B cell (primary cell): Measurements from ENCODE around the gene UBR4. TPM values are rescaled to one million over a fixed set of nuclear protein-coding genes. Genes with fewer than 3 reads are reported as not detected.

Experiments used
- ATAC-seq: fragments of 200-7000 bp; cut with Tn5 transposase; one replicate; pipeline ENCODE4 v1.10.0; 2021; ENCODE audit warnings: low read depth, mild to moderate bottlenecking, moderate number of reproducible peaks, moderate library complexity
- CTCF ChIA-PET: fragments of 350-600 bp; sonication (Branson Sonifier 250); formaldehyde crosslinking; loops from one replicate; lab custom pipeline; 2021; ENCODE audit warnings: antibody characterized with exemption, inconsistent platforms; lab: Charles Lee
- POLR2A ChIA-PET: fragments of 350-600 bp; sonication (Branson Sonifier 250); formaldehyde crosslinking; loops from one replicate; lab custom pipeline; 2021; ENCODE audit warnings: antibody characterized with exemption; lab: Charles Lee
- DNase-seq: peaks from one replicate; pipeline ENCODE4 v3.0.0; 2013
- H2AFZ ChIP-seq: 2 replicates; pipeline ENCODE4 v1.6.1; 2012; ENCODE audit warnings: mild to moderate bottlenecking, low read depth, low read length; ENCODE audit not compliant: insufficient read depth, poor library complexity, severe bottlenecking
- H3K27ac ChIP-seq, 2 donors: 1 replicate in 1 of 2; 2 replicates in 1 of 2; pipeline ENCODE4 v1.5.1; 2012 to 2013; ENCODE audit warnings: low read length in 2 of 2, mild to moderate bottlenecking in 2 of 2, moderate library complexity in 1 of 2
- H3K27me3 ChIP-seq, 4 experiments: fragments of 200-600 bp in 1 of 4; sonication (generic) in 1 of 4; replicated peaks in 1 of 4; 1 replicate in 2 of 4; 2 replicates in 2 of 4; pipeline versions ENCODE4 v1.6.1 to v1.7.0; 2013 to 2016; ENCODE audit warnings: low read length in 3 of 4, mild to moderate bottlenecking in 2 of 4, mixed read lengths in 1 of 4, moderate library complexity in 1 of 4; ENCODE audit not compliant: insufficient read depth in 4 of 4, control insufficient read depth in 3 of 4; ENCODE audit errors: control extremely low read depth in 1 of 4
- H3K36me3 ChIP-seq, 2 experiments: replicated peaks in 1 of 2; 1 replicate in 1 of 2; 2 replicates in 1 of 2; pipeline versions ENCODE4 v1.6.1 to v1.7.1; 2013; ENCODE audit warnings: low read length in 1 of 2; ENCODE audit not compliant: insufficient read depth in 2 of 2, control insufficient read depth in 1 of 2; ENCODE audit errors: control extremely low read depth in 1 of 2, extremely low read depth in 1 of 2
- H3K4me1 ChIP-seq, 2 donors: fragments of 200-600 bp in 1 of 2; sonication (generic) in 1 of 2; 1 replicate in 1 of 2; 2 replicates in 1 of 2; pipeline versions ENCODE4 v1.5.1 to v1.6.1; 2013 to 2017; ENCODE audit warnings: low read length in 2 of 2; ENCODE audit not compliant: control insufficient read depth in 2 of 2, insufficient read depth in 2 of 2
- H3K4me2 ChIP-seq: replicated peaks from 2 replicates; pipeline ENCODE3; 2012; ENCODE audit warnings: mild to moderate bottlenecking, low read depth, low read length; ENCODE audit not compliant: poor library complexity, severe bottlenecking
- H3K4me3 ChIP-seq, 5 experiments: fragments of 200-600 bp in 1 of 5; sonication (generic) in 1 of 5; 1 replicate in 3 of 5; 2 replicates in 2 of 5; pipeline versions ENCODE4 v1.5.1 to v1.7.0; 2011 to 2016; ENCODE audit warnings: low read length in 4 of 5, mild to moderate bottlenecking in 4 of 5, low read depth in 2 of 5, control low read depth in 1 of 5, moderate library complexity in 1 of 5; ENCODE audit not compliant: insufficient read depth in 1 of 5; ENCODE audit errors: control extremely low read depth in 1 of 5, extremely low read depth in 1 of 5
- H3K79me2 ChIP-seq: fragments of 200-600 bp; sonication (generic); one replicate; pipeline ENCODE4 v1.6.0; 2016; ENCODE audit warnings: low read length; ENCODE audit not compliant: control insufficient read depth, insufficient read depth
- H3K9ac ChIP-seq: fragments of 200-600 bp; sonication (generic); 2 replicates; pipeline ENCODE4 v1.6.1; 2017; ENCODE audit warnings: mild to moderate bottlenecking, low read length, moderate library complexity
- H3K9me3 ChIP-seq, 3 donors: one replicate each; pipeline versions ENCODE4 v1.6.1 to v1.7.1; 2013; ENCODE audit warnings: low read length in 2 of 3; ENCODE audit not compliant: control insufficient read depth in 2 of 3, insufficient read depth in 1 of 3; ENCODE audit errors: control extremely low read depth in 1 of 3
- H4K20me1 ChIP-seq: 2 replicates; pipeline ENCODE4 v1.6.0; 2012; ENCODE audit warnings: mild to moderate bottlenecking, low read length; ENCODE audit not compliant: insufficient read depth, control insufficient read depth, poor library complexity, severe bottlenecking
- H3K27ac Mint-ChIP-seq: one replicate; pipeline ENCODE4 v1.8.0; 2021; ENCODE audit warnings: mixed read lengths
- H3K27me3 Mint-ChIP-seq: one replicate; pipeline ENCODE4 v1.8.0; 2021; ENCODE audit warnings: mixed read lengths
- H3K4me1 Mint-ChIP-seq: one replicate; pipeline ENCODE4 v1.8.0; 2021; ENCODE audit warnings: mixed read lengths
- H3K4me3 Mint-ChIP-seq: one replicate; pipeline ENCODE4 v1.8.0; 2021; ENCODE audit warnings: mixed read lengths
- H3K9me3 Mint-ChIP-seq: one replicate; pipeline ENCODE4 v1.8.0; 2022; ENCODE audit warnings: mixed read lengths; ENCODE audit not compliant: insufficient read depth
- EZH2 ChIP-seq: IDR thresholded peaks from 2 replicates; pipeline ENCODE4 v1.6.1; 2012; ENCODE audit warnings: borderline replicate concordance, low read depth, mild to moderate bottlenecking, moderate library complexity, low read length; ENCODE audit not compliant: insufficient read depth, poor library complexity, severe bottlenecking
- WGBS: methylation state at CpG from one replicate; pipeline ENCODE4 v1.1.5; 2013; ENCODE audit warnings: missing lambda C conversion rate; ENCODE audit not compliant: insufficient coverage; 5-methylcytosine and 5-hydroxymethylcytosine counted together
- intact Hi-C: fragments of 100-400 bp; cut with micrococcal nuclease; formaldehyde crosslinking; loops from one replicate; pipeline ENCODE4 v1.10.0; 2022
- polyA plus RNA-seq: library from polyadenylated mRNA; depleted of rRNA; stranded (reverse); fragments of >200 nt; gene quantifications from 2 replicates; pipeline ENCODE4 v1.2.3, GENCODE V29; 2012
- total RNA-seq, 2 donors: library from RNA; stranded (reverse); fragments of 120-200 nt in 1 of 2; gene quantifications; 1 replicate in 1 of 2; 2 replicates in 1 of 2; pipeline versions ENCODE4 v1.2.3 to v1.2.4, GENCODE V29; 2013 to 2022
- TF ChIP-seq, protein P1 (sequence below): fragments of 200-600 bp; IDR thresholded peaks from one replicate; pipeline ENCODE4 v1.8.0; 2022; ENCODE audit warnings: antibody characterized with exemption, mild to moderate bottlenecking

The UBR4 gene
- total and polyA plus RNA-seq, 2 donors (not counting 1 experiment from before 2014, with no cell fraction given), result 90.0 to 190 TPM

- H2AFZ ChIP-seq, result no peak overlapping the region
- intact Hi-C loops, result no loop called here
- H3K9ac ChIP-seq, result no peak overlapping the region
- no peaks in the 10 kb centered on the region for H3K4me1 ChIP-seq
- no peak for DNase-seq
- H3K27me3 ChIP-seq, result peaks cover 0 to 13% (median 0%) of the 10 kb centered on the region in 4 experiments
- no peak for ATAC-seq
- no peaks in the 10 kb centered on the region for H3K9me3 Mint-ChIP-seq
- ChIA-PET CTCF (no interaction called here), POLR2A (no interaction called here)
- H3K36me3 ChIP-seq, result no peaks in the 10 kb centered on the region
- WGBS, result 57% methylated on average over 13 of the region's 18 CpGs
- H3K27me3 Mint-ChIP-seq, result peaks cover 37% of the 10 kb centered on the region
- no peak overlapping the region for H3K4me3 Mint-ChIP-seq
- H3K9me3 ChIP-seq, result no peaks in the 10 kb centered on the region
- no peak overlapping the region for H3K4me3 ChIP-seq
- H3K4me1 Mint-ChIP-seq, result no peaks in the 10 kb centered on the region
- TF ChIP-seq, protein P1, sequence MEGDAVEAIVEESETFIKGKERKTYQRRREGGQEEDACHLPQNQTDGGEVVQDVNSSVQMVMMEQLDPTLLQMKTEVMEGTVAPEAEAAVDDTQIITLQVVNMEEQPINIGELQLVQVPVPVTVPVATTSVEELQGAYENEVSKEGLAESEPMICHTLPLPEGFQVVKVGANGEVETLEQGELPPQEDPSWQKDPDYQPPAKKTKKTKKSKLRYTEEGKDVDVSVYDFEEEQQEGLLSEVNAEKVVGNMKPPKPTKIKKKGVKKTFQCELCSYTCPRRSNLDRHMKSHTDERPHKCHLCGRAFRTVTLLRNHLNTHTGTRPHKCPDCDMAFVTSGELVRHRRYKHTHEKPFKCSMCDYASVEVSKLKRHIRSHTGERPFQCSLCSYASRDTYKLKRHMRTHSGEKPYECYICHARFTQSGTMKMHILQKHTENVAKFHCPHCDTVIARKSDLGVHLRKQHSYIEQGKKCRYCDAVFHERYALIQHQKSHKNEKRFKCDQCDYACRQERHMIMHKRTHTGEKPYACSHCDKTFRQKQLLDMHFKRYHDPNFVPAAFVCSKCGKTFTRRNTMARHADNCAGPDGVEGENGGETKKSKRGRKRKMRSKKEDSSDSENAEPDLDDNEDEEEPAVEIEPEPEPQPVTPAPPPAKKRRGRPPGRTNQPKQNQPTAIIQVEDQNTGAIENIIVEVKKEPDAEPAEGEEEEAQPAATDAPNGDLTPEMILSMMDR, result no peak
- TF ChIP-seq EZH2, result no peak
- no peak overlapping the region for H3K27ac Mint-ChIP-seq
- no peaks in the 10 kb centered on the region for H3K79me2 ChIP-seq
- no peak overlapping the region for H3K4me2 ChIP-seq
- H3K27ac ChIP-seq, result no peak overlapping the region
- no peaks in the 10 kb centered on the region for H4K20me1 ChIP-seq
Observed at GRCh38 chr1:19042675-19043578, 167.1 kb downstream of the UBR4 start.

DNA sequence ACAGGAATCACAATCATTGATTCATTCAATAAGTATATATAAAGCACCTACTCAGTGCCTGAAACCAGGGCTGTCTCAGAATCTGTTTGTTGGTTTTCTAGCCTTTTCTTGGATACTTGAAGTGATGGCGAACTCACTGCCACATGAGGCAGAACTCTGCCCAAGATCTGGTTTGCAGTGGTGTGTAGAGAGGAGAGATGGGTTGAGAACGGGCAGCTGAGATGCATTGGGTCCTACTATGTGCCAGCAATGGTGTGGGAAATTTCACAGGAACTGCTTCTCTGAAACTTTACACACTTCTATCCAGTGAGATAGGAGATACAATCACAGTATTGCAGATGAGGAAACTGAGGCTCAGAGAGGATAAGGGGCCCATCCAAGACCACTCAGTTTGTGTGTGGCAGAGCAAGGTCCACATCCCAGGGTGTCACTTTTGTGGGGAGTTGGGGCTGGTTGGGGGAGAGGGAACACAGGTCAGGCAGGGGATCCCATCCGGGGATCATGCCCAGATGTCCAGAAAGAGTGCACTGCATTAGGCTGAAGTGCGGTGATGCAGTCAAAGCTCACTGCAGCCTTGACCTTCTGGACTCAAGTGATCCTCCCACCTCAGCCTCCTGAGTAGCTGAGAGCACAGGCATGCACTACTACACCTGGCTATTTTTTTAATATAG is 169.9 kb downstream of the UBR4 start:
- no peak for ATAC-seq
- Mint-ChIP-seq H3K4me3 (no peak overlapping the region), H3K9me3 (no peaks in the 10 kb centered on the region), H3K4me1 (no peaks in the 10 kb centered on the region), H3K27me3 (peaks cover 27% of the 10 kb centered on the region), H3K27ac (no peak overlapping the region)
- no peak for TF ChIP-seq EZH2
- TF ChIP-seq, protein P1, result no peak
- 90% methylated on average over 3 of the region's 4 CpGs for WGBS
- no peak for DNase-seq
- Histone ChIP-seq H3K27ac (no peak overlapping the region), H3K27me3 (peaks cover 0 to 13% (median 0%) of the 10 kb centered on the region in 4 experiments), H3K79me2 (no peaks in the 10 kb centered on the region), H3K4me1 (no peaks in the 10 kb centered on the region), H3K4me3 (no peak overlapping the region), H4K20me1 (no peaks in the 10 kb centered on the region), H3K36me3 (no peaks in the 10 kb centered on the region), H3K9ac (no peak overlapping the region), H2AFZ (no peak overlapping the region), H3K9me3 (no peaks in the 10 kb centered on the region), H3K4me2 (no peak overlapping the region)
- ChIA-PET POLR2A (no interaction called here), CTCF (no interaction called here)
- intact Hi-C loops, result no loop called here
